Retina (tissue), 1 donor: ENCODE data around the gene PGBD5.

Experiments used
- DNase-seq: peaks from one replicate; pipeline ENCODE4 v3.0.0-alpha.2; 2016

The PGBD5 gene

GRCh38 chr1:230394134-230394533 lies 32.0 kb downstream of the PGBD5 start:
- DNase-seq: no peak

DNA sequence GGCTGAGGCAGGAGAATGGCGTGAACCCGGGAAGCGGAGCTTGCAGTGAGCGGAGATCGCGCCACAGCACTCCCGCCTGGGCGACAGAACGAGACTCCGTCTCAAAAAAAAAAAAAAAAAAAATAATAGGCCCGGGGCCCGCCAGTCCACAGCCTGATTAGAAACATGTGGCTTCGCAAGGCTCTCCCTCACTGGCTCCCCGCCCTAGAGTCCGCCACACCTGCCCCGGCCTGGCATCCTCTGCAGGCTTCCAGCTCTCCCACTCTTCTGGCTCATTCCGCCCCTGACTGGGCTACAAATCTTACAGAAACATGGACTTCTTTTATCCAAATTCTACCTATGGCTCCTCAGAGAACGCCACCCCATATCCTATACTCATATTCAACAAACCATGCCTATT lies 32.4 kb downstream of the PGBD5 start:
- DNase-seq: no peak

- no peak for DNase-seq
Measured at GRCh38 chr1:230392920-230393521, 33.1 kb downstream of the PGBD5 start.

DNA sequence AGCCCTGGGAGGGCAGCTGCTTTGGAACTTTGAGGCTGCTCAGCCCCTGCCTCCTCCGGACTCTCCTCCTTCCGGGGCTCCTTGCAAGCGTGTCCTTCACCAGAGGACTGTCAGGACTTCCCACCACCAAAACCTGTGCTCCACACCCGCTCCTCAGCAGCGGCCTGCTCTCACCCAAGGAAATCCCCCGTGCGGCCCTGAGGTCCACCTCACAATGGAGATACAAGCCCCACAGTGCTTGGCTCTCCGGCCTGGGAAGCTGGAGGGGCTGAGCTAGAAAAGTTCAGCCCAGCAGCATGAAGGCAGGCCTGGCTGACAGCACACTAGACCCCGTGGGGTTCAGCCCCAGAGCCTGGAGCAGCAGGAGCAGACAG lies 33.6 kb downstream of the PGBD5 start:
- no peak for DNase-seq

DNA sequence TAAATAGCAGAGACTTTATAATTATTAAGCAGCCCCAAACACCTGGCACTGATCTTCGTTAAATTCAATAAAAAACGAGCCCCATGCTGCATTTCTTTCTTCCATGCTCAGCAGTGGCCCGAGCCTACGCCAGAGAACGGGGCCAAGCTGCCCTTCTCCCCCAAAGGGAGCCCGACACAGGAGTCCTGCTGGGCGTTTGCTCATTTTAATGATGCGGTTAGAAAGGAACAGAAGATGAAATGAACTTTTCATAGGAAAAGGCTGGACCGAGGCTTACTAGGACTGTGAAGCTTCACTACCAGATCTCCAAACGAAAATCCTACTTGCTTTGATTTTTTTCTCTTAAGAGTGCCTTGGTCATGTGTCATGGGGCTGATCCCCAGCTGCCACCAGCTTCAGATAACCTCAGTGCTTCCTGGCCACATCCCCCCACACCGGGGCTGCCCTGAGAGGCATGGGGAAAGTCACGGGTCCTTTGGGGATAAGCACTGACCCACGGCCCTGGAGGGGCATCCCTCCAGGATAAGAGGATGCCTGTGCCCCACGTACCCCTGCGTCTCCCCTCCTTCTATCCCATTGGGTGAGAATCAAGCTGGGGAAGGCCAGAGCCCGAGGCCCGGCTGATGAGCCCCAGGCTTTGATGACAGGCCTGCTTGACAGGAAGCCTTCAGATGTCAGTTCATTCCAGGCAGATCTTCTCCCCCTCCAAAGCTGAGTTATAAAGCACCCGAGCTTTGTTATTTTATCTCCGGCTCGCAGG lies 34.2 kb downstream of the PGBD5 start:
- DNase-seq: no peak

DNA sequence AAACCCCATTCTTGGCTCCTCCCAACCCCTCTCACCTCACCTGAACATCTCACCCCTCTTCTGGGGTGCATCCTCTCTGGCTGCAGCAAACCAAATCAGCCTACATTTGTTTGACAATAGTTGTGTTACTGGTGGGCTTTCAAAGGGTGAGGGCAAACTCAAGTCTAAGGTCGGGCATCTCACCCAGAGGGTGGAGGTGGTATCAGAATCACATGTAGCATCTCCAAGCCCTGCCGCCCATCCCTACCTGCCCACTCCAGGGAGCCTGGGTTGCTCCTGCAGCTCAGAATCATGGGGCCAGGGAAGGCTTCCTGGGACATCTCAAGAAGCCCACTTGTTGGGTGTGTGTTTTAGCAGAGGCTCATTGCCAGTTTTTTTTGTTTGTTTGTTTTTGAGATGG lies 35.8 kb downstream of the PGBD5 start:
- DNase-seq: no peak

DNA sequence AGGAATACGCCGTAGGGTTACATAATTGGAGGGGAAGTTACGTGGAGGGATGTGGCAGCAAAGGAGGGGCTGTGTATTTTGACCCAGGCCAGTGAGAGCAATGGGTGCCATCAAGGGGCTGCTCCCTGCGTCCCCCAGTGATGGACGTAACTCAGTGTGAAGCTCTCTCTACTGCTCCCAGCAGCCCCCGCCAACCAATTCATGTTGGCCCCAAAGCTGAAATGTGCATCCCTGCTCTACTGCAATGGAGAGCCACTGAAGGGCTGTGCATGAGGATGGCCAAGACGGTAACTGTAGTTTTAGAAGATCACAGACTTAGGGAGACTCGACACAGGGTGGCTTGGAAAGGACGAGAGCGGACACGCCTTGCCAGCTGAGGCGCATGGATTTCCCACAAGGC lies 38.3 kb downstream of the PGBD5 start:
- DNase-seq: no peak

DNA sequence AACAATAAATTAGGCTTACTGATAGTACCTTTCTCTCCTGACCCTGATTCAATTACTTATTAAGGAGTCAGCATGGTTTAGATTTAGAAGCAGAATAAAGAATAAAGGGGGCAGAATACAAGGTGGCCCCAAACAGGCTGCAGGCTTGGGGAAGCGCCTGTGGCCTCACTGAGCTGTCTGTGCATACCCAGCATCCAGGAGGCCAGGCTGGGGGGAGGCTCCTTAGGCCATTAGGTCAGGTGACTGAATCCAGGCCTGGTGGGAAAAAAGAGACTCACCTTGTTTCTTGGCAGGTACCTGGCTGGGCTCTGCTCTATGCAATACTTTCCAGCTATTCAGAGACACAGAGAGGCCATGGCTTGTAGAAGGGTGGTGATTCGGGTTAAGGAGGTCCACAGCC lies 38.8 kb downstream of the PGBD5 start:
- DNase-seq: no peak

- DNase-seq: no peak
Measured at GRCh38 chr1:230386637-230387262, 39.4 kb downstream of the PGBD5 start.

DNA sequence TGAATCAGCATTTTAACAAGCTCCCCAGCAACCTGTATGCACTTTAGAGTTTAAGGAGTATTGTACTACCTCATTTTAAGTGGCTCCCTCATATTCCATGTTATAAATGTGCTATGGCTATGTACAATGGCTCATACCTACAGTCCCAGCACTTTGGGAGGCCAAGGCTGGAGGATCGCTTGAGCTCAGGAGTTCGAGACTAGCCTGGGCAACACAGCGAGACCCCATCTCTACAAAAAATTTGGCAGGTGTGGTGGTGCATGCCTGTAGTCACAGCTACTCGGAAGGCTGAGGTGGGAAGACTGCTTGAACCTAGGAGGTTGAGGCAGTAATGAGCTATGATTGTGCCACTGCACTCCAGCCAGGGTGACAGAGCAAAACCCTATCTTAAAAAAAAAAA lies 40.2 kb downstream of the PGBD5 start:
- no peak for DNase-seq

DNA sequence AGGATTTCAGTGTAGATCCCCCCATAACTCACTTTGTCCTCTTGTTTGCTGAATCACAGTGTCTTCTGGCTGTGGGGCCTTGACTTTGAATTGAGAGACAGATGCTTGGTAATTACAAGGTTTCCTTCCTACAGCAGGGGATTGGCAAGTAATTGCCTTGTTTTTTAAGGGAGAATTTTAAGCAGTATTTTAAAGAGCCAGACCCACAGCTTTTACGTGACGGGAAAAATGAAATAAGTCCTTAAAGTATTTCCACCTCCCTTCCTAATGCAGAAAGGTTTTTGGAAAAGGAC lies 41.0 kb downstream of the PGBD5 start:
- no peak for DNase-seq

GRCh38 chr1:230384380-230385157 lies 41.6 kb downstream of the PGBD5 start:
- no peak for DNase-seq

DNA sequence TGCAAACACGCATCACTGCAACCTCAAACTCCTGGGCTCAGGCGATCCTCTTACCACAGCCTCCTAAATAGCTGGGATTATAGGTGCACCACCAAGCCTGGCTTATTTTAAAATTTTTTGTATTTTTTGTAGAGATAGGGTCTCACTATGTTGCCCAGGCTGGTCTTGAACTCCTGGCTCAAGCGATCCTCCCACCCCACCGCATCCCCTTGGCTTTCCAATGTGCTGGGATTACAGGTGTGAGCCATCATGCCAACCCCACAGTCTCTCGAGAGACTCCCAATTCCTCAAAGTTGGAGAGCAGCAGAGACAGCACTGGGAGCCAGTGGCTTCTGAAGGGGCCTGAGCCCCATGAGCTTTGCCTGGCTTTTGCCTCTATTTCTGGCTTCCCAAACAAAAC lies 42.7 kb downstream of the PGBD5 start:
- no peak for DNase-seq

- DNase-seq: peak; percentile 21
Measured at GRCh38 chr1:230382001-230382491, 44.1 kb downstream of the PGBD5 start.

- DNase-seq: no peak
Measured at GRCh38 chr1:230381585-230381984, 44.5 kb downstream of the PGBD5 start.

GRCh38 chr1:230381049-230381467 lies 45.1 kb downstream of the PGBD5 start:
- DNase-seq: no peak

DNA sequence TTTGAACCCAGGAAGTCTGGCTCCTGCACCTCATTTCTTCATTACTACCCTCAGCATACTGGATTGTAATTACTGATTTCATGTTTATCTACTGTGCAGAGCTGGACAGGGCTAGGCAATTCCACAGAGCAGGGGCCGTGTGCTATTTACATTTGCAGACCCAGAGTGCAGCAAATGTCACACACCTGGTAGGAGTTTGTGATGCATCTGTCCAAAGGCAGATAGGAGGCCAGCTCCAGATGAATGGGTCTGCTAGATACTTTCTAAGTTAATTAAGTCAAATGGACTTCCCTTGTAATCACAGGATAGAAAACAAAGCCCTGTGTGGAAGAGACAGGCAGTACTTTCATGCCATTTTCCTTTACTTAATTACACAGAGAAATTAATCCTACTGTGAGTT lies 46.2 kb downstream of the PGBD5 start:
- no peak for DNase-seq

- DNase-seq: no peak
Measured at GRCh38 chr1:230379462-230379861, 46.7 kb downstream of the PGBD5 start.

GRCh38 chr1:230377851-230378250 lies 48.3 kb downstream of the PGBD5 start:
- no peak for DNase-seq

GRCh38 chr1:230377324-230377723 lies 48.8 kb downstream of the PGBD5 start:
- no peak for DNase-seq

GRCh38 chr1:230376296-230376695 lies 49.8 kb downstream of the PGBD5 start:
- DNase-seq: no peak

- no peak for DNase-seq
Measured at GRCh38 chr1:230375780-230376179, 50.4 kb downstream of the PGBD5 start.

DNA sequence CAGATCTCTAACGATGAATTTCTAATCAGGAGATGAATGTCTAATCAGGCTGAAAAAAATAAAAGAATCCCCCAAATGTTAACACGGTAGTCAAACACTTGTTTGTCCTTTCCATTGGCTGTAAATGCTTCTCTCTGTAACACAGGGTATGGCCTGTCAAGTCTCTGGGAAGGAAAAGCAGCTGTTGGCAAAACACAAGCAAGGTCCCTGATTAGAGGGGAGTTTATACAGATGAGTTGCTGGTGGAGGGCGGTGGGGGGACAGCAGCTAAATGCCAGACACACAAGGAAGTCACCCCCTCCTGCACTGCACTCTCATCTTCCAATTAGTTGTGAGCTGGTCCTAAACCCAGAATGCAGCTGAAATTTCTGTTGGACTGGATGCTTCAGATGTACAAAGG lies 51.0 kb downstream of the PGBD5 start:
- DNase-seq: no peak
